ENCODE results near the gene DDIT3. TPM values are rescaled to one million over a fixed set of nuclear protein-coding genes. Genes with fewer than 3 reads are reported as not detected.

The DDIT3 gene
- total RNA-seq, 1 donor from 2014 or later, result 47.3 TPM

- Histone ChIP-seq H3K9me3 (no peaks in the 10 kb centered on the region), H3K27ac (no peak overlapping the region), H3K4me1 (peaks cover 23% of the 10 kb centered on the region), H3K4me3 (no peak overlapping the region), H3K27me3 (peaks cover 42% of the 10 kb centered on the region), H3K36me3 (peaks cover 4% of the 10 kb centered on the region)
- intact Hi-C loops (cut with DNase I), result no loop called here
- ATAC-seq (no peak), DNase-seq (no peak)
- no peak for TF ChIP-seq CTCF (IDR thresholded peaks at IDR 0.05)
Observed at GRCh38 chr12:57473886-57474285, 46.4 kb downstream of the DDIT3 start.

DNA sequence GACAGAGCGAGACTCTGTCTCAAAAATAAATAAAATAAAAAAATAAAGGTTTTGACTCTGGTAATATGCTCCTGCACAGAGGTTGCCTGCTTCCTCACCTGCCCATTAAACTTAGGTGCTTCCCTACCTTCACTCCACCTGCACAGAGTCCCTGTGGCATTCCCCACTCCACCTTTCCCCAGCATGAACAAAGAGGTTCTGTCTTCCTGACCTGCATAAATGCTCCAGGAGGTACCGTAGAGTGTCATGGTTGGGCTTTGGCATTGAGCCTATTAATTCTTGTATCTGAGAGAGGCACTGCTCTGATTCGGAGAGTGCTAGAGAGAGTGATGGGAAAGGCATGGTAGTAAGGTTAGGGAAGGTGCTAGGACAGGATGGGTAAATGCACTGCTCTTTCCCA is 46.9 kb downstream of the DDIT3 start:
- TF ChIP-seq CTCF (IDR thresholded peaks at IDR 0.05), result no peak
- H3K27me3 ChIP-seq, result peaks cover 42% of the 10 kb centered on the region

GRCh38 chr12:57472391-57472790 is 47.9 kb downstream of the DDIT3 start:
- TF ChIP-seq CTCF (IDR thresholded peaks at IDR 0.05), result no peak
- Histone ChIP-seq H3K9me3 (no peaks in the 10 kb centered on the region), H3K27ac (no peak overlapping the region), H3K4me1 (peaks cover 23% of the 10 kb centered on the region), H3K4me3 (no peak overlapping the region), H3K36me3 (peaks cover 4% of the 10 kb centered on the region), H3K27me3 (peaks cover 42% of the 10 kb centered on the region)
- DNase-seq (no peak), ATAC-seq (no peak)
- intact Hi-C loops (cut with DNase I), result no loop called here

More for the DNA sequence above, 46.9 kb downstream of the DDIT3 start:
- peaks cover 4% of the 10 kb centered on the region for H3K36me3 ChIP-seq
- peaks cover 23% of the 10 kb centered on the region for H3K4me1 ChIP-seq
- no peak overlapping the region for H3K4me3 ChIP-seq
- no peak overlapping the region for H3K27ac ChIP-seq
- DNase-seq (no peak), ATAC-seq (no peak)
- H3K9me3 ChIP-seq, result no peaks in the 10 kb centered on the region
- intact Hi-C loops (cut with DNase I), result no loop called here

GRCh38 chr12:57471661-57472060 is 48.7 kb downstream of the DDIT3 start:
- Histone ChIP-seq H3K27ac (no peak overlapping the region), H3K9me3 (no peaks in the 10 kb centered on the region), H3K4me1 (peaks cover 23% of the 10 kb centered on the region), H3K36me3 (peaks cover 4% of the 10 kb centered on the region), H3K4me3 (no peak overlapping the region), H3K27me3 (peaks cover 42% of the 10 kb centered on the region)
- DNase-seq (peak; percentile 18), ATAC-seq (no peak)
- no peak for TF ChIP-seq CTCF (IDR thresholded peaks at IDR 0.05)
- intact Hi-C loops (cut with DNase I), result no loop called here

DNA sequence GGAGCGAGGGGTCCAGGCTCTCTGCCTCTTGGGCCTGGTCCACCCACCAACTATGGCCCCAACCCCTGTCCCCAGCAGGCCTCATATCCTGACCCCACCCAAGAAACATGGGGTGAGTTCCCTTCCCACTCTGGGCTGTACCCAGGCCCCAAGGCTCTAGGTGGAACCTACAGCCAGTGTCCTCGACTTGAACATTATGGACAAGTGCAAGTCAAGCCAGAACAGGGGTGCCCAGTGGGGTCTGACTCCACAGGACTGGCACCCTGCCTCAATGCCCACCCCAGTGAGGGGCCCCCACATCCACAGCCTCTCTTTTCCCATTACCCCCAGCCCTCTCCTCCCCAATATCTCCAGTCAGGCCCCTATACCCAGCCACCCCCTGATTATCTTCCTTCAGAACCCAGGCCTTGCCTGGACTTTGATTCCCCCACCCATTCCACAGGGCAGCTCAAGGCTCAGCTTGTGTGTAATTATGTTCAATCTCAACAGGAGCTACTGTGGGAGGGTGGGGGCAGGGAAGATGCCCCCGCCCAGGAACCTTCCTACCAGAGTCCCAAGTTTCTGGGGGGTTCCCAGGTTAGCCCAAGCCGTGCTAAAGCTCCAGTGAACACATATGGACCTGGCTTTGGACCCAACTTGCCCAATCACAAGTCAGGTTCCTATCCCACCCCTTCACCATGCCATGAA is 49.2 kb downstream of the DDIT3 start:
- ATAC-seq (no peak), DNase-seq (no peak)
- no peak overlapping the region for H3K4me3 ChIP-seq
- no peak for TF ChIP-seq CTCF (IDR thresholded peaks at IDR 0.05)
- no peaks in the 10 kb centered on the region for H3K9me3 ChIP-seq
- intact Hi-C loops (cut with DNase I), result no loop called here
- peaks cover 4% of the 10 kb centered on the region for H3K36me3 ChIP-seq
- H3K4me1 ChIP-seq, result peaks cover 20% of the 10 kb centered on the region
- H3K27me3 ChIP-seq, result peaks cover 37% of the 10 kb centered on the region
- H3K27ac ChIP-seq, result no peak overlapping the region

Data from upper lobe of right lung (tissue), 1 donor.